ENCODE results near the gene GALK1.

DNA sequence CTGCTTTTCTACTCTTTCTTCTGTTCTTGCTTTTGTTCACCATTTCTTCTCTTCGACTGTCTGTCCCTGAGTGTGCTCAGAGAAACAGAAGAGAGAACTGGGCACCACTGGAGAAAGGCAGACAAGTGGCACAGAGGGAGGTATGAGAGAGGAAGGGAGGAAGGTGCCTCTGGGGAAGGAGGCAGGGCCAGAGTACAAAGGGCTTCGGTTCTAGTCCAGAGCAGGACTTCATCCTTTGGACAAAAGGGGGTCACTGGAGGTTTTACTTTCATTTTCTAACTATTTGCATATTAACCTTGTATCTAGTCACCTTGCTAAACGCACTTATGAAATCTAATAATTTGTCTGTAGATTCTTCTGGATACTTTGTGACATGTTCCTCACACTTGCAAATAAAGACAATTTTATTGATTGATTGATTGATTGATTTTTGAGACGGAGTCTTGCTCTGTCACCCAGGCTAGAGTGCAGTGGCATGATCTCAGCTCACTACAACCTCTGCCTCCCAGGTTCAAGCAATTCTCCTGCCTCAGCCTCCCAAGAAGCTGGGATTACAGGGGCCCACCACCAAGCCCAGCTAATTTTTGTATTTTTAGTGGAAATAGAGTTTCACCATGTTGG, 30.2 kb downstream of the GALK1 start:
- TF ChIP-seq POLR2A (IDR thresholded peaks at IDR 0.05) (no peak), CTCF (IDR thresholded peaks at IDR 0.05) (no peak)

Data from Peyer's patch (tissue), 4 donors.